HG03442 (cell line): ENCODE data around the gene VPS8.
"Not testable (repeated sequence)": the region's sequence is repeated elsewhere in the genome, so short reads cannot be mapped to it uniquely, and the experiment has no call there.

ENCODE experiments used
- ATAC-seq: cut with Tn5 transposase; IDR thresholded peaks from one replicate; pipeline ENCODE4 v1.9.1; 2021; ENCODE audit warnings: mild to moderate bottlenecking, moderate library complexity; ENCODE audit not compliant: unreplicated experiment

VPS8 gene

DNA sequence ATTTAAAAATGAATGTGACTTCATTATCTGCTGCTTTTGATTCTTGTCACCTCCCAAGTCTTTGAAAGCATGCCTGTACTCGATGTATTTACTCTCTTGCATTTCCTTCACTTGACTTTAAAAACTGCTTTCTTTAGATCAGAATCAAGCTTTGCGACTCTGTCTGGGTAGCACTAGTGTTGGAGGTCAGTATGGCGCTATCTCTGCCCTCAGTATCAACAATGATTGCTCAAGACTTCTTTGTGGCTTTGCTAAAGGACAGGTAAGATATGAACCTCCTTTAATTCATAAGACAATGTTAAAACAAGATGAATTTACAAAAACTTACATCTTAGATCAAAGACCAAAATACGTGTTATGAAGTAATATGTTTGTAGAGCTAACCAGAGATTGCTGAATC, 37.0 kb downstream of the VPS8 start:
- no peak for ATAC-seq

DNA sequence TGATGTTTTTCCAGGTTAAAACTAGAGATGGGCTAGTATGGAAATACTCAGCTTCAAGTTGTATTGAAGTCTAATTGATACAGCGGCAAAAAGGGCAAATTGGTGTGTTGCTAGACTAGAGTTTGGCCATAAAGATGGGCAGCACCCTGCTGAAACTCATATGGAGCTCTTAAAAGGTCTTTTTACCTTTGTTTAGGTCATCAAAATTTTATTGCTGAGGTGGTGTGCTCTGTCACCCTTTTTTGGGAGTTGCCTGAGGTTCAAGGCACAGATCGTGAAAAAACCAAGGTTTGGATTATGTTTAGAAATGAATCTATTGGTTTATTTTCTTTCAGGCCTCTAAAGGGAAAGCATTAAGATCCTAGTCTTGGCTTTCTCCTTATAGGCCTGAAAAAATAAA, 38.2 kb downstream of the VPS8 start:
- ATAC-seq, result no peak

DNA sequence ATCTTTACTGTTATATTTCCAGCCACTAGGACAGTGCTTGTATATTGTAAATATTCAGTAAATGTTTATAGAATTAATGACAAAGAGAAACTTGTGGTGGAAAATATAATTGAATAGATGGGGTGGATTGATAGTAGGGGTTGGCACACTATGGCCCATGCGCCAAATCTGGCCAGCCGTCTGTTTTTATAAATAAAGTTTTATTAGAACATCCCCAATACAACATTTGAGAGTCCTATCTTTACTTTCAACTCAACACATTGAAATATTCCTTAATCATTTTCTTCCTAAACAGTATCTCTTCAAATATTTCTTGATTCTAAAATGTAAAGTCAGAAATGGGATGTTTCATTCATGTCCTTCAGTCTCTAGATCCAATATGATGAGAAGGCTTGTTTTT, 45.1 kb downstream of the VPS8 start:
- ATAC-seq, result no peak

DNA sequence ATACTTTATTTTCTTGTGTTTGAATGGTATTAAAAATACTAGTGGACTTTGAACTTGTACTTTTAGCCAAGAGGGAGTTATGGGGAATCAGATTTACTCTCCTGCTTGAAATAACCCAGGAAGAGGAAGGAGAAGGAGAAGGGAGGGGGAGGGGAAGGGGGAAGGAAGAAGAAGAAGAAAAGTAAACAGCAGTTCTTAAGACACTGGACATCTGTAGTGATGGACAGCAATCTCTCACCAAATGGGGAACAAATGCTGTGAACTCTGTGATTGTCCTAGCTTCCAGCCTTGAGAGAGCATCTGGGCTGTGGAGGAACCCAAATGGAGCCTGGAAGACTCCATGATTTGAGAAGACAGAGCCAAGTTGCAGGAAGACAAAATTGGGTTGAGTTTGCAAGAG, 52.0 kb downstream of the VPS8 start:
- ATAC-seq, result no peak

DNA sequence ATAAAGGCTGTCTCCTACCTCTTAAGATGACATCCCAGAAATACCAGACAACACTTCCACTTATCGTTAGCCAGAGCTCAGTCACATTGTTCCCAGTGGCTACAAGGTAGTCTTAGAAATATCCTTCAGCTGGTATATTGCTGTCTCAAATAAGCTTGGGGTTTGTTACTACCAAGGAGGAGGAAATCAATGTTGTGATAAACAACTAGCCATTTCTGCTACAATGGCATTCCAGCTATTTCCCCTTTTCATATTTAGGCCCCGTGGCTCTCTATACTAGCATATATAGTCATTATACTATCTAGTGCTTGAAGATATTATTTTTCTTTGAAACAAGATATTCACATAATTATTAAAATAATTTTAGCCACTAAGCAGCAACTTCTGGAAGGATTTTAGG, 56.5 kb downstream of the VPS8 start:
- ATAC-seq, result no peak

DNA sequence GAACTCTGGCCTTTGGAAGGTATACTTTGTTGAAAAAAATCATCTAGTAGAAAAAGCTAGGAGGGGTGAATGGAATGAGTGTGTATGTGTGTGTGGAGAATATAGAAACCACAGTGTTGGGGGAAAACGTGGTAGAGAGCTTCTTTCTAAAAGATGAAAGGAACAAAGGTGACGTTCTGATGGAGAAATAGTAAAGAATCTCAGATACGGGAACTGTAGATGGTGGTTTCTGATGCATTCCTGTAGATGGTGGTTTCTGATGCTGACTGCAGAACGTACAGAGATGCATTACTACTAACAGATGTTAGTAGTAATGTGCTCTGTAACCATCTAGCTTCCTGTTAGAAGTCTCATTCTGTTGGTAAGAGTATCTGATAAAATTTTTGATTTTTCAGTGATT, 60.2 kb downstream of the VPS8 start:
- no peak for ATAC-seq

DNA sequence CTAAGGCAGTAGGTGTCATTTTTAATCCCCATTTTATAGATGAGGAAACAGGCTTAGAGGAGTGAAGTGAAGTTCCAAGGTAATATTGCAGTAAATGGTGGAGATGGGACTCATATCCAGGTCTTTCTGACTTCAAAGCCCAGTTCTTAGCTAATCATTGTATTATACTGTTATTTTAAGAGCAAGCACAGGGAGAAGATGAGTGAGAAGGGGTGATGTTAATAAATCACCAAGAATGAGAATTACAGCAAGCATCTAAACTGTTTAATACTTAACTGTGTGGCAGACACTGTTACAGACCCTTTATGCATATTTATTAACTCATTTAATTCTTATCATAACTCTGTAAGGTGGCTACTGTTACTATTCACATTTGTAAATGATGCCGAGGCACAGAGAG, 61.2 kb downstream of the VPS8 start:
- no peak for ATAC-seq

DNA sequence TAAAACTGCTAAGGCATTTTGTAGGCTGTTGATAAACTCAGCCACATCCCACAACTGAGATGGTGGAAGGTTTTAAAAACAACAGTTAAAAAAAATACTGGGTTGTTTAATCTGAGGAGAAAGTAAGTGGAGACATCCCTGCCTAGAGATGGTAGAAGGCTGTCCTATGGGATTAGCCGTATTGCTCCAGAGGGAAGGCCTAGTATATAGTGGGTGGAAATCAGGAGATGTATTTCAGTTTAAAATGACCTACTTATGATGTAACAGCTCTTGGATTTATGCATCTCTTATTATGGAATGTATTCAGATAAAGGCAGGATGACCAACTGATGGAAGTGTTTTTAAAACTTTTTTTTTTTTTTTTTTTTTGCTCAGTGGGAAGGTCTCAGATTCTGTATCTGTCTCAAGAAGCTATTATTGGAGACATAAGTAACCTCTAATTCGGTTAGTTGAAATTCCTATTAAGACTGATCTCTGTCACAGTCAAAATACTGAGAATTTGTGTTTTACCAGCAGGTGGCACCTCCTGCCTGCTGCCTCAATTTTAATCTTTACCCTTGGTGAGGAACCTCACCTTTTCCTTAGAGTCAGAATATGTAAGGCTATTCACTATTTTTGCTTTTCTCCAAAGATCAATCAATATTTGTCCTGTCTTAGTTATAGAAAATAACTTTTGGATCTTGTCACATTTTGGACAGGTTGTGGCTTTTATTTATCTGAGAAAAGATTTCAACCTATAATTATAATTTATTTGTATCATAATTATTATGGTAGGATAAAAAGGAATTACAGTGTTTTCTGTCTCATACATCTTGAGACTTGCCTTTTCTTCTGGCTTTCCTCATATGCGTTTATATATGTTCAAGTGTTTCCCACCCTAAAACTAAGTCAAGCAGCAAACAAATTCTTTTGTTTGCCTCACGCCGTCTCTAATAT, 63.0 kb downstream of the VPS8 start:
- ATAC-seq, result no peak

DNA sequence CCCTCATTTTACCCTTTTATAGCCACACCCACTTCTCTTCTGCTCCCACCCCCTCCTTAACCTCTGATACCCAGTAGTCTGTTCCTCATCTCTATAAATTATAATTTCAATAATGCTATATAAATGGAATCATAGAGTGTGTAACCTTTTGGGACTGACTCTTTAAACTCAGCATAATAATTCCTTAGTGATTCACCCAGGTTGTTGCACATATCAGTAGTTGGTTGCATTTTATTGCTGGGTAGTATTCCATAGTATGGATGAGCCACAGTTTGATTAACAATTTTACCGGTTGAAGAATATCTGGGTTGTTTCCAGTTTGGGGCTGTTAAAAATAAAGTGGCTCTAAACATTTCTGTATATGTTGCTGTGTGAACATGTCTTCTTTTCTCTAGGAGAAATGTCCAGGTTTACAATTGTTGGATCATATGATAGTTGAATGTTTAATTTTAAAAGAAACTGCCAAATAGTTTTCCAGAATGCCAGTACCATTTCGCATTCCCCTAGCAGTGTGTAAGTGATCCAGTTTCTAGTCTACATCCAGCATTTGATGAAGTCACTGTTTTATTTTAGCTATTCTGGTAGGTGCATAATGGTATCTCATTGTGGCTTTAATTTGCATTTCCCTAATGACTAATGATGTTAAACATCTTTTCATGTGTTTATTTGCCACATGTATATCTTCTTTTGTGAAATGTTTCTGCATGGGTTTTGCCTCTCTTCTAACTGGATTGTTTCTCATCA, 68.5 kb downstream of the VPS8 start:
- no peak for ATAC-seq

DNA sequence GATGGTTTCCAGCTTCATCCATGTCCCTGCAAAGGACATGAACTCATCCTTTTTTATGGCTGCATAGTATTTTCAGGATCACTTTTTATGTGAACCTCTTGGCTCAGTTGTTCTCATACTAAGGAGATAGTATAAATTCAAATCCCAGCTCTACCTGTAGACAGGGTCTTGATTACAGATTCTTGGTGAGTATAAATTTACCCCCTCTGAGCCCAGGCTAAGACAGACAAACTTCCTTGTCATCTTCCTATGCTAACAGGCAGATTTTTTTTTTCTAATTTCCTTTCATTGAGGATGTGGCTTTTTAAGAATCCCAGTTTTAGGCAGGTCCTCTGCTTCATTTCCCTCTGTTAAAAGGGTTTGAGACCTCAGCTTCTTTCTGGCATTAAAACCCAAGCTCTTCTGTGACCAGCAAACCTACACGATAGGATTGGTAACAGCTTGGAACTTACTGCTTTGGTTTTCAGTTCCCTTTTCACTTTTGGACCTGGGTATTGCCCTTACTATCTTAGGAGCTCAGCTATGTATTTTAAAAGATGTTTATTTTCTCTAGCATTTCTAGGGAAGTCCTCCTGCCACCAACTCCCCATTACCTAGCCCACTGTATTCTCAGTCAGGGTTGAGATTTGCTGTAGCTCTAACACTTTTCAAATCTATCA, 72.5 kb downstream of the VPS8 start:
- peak; percentile 89 for ATAC-seq

DNA sequence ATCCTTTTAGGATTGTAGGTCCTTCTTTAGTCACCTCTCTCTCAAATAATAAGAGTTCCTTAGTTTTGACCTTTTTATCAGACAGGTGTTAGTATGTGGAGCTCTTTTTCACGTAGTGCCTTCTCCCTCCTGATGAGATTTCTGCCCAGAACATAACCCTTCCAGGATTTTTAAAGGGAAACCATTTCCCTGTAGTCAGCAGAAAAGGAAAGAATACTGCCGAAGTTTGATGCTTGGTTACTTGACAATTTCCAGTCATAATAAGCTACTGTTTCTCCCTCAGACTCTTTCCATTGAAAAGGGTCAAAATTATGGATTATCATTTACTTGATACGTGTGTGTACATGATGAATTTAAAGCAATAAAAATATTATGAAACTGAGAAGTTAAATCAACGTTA, 73.1 kb downstream of the VPS8 start:
- ATAC-seq, result no peak

DNA sequence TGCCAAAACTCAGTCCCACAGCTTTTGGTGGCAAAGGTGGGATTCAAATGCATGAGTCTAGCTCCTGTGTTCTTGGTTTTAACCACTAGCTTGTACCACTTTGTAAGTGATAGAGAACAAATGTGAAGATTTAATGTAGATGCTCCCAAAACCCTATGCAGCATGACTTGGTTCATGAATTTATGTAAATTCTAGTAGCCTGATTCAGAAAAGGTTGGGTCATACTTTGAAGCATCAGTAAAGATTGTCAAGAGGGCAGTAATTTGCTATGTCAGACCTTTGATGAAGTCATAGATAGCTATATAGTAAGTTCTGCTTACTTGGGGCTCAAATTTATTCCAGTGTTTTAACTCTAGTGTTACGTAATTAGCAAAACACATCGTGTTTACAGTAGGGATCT, 75.6 kb downstream of the VPS8 start:
- no peak for ATAC-seq

DNA sequence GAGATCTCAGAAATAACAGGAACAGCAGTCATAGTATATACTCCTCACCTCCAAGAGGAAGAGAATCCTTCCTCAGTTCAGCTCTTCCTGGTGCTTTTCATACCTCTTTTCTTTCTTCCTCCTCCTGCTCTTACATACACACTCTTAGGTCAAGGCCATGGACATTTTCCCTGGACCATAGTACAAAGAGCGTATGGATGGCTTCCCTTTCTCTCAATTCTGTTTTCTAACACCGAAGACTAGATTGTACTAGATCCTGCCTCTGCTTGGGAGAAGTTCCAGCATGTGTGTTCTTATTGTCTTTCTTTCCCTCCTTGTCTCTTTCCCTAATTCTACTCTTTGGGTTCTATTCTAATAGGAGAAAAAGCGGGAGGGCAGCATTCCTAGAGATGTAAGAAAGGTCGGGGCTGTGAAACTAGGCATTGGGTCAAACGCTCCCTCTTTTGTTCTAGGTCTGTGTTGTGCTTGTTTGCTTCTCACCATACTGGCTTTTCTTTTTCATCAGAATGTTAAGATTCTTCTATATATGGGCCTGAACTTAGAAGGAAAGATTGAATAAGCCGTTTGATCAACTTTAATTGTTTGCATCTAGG, 77.4 kb downstream of the VPS8 start:
- no peak for ATAC-seq

DNA sequence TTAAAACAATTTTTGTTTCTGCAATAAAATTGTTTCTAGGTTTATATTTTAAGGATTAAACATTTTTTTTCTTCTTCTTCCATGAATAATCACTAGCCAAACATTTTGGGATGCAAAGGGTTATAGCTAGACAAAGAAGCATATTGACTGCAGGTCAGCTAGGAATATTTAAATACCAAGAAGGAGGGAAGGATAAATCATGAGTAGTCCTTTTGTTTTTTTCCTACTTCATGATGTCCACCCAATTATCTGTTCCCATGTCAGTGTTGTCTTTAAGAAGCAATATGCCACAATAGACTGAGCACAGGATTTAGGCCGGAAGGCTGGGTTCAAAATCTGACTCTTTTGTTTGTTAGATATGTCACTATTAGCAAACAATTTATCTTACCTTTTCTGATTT, 82.1 kb downstream of the VPS8 start:
- no peak for ATAC-seq

DNA sequence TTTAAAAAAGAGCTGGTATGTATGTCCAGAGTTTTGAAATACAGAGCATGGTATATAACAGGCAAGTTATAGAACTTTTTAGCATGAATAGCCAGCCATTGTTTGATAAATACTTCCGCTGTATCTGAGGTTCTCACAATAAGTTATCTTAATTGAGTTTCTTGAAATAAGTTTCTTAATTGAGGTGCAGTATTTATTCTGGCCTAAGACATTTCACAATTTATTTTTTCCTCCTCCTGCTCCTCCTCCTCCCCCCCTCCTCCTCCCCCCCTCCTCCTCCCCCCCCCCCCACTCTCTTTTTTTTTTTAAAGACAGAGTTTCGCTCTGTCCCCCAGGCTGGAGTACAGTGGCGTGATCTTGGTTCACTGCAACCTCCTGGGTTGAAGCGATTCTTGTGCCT, 83.4 kb downstream of the VPS8 start:
- no peak for ATAC-seq

DNA sequence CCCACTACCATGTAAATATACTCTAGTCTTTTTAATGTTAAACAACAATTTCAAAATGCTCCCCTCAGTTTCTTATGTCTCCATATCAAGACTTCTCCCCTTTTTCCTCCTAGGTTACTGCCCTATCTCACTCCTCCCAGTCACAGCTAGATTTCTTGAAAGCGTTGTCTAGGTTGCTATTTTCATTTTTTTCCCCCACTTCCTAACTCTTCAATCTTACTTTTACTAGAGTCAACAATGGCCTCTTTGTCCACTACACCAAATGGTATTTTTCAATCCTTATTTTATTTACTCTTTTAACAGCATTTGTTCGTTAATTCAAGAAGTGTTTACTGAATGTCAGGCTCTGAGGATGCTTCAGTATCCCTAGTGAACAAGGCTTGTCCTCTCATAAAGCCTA, 84.4 kb downstream of the VPS8 start:
- ATAC-seq, result no peak

DNA sequence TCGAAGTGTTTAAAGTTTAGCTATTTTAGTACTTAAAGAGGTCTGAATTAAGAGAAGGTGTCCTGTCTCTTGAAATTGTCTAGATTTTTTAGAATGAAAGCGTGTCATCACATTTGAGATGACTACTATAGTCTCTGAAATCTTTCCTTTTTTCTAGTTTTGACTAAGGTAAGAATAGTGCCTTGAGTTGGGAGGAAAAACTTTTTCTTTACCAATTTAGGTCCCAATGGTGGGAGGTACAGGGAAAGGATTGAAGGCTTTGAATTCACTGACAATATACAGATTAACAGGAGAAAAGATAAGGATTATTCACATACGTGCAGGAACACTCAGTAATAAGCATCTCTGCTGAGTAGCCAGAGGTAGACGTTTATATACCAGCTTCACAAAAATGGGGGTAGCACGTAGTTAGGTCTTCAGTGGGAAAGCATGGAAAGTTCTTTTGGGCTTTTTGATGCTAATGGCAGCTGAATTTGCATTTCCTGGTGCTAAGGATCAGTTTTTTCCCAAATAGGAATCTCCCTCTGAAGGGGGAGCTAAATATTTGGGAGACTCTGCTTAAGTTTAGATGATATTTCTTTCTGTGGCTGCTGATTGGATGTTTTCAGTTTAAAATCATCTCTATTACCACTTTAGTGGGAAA, 88.1 kb downstream of the VPS8 start:
- no peak for ATAC-seq

DNA sequence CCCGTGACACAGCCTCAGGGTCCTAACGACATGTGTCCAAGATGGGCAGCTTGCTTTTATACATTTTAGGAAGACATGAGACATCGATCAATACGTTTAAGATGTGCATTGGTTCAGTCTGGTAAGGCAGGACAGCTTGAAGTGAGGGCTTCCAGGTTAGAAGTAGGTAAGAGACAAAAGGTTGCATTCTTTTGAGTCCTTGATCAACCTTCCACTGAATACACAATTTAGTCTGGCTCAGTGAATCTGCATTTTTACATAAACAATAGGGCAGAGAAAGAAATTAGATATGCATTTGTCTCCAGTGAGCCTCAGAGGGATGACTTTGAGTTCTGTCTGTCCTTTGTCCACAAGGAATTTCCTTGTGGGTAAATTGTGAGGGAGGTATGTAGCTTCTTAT, 95.1 kb downstream of the VPS8 start:
- ATAC-seq, result not testable (repeated sequence)

DNA sequence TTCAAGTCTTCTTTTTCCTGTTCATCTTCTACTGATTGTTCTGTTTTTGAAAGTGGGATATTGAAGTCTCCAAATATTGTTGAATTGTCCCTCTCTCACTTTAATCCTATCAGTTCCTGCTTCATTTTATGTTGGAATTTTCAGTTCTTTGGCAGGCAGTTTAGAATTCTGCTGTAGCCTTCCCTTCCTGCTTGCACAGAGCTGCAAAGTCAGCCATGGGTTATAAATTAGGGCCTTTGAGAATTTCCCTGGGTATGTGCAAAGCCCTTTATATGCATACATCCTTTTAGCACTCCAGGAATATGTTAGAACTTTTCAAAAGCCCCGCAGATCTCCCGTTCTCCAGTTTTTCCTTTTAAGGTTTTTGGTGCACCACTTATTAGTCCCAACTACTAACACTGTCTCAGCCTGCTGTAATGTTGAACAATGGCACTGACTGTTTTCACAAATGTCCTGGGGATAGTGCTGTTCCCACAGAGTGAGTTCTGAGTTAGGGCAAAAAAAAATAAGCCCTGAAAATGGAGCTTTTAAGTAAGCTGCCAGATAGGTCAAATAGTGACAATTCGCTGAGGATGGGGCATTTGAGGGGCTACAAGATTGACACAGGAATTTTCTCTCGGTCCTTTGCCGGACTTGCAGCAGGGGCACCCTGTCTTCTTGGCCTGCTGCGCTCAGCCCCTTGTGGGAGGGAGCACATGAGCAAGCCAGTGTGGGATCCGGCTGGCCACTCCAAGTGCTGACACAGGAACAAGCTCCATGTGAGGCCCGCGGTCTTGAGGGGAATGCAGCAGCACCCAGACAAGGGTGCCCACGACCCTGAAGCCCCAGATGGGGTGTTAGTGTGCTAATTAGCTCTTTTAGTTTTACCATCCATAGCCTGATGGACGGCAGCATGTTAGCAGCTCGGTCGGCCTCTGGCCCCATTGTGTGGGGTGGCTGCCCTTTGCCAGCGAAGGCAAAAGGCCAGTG, 96.0 kb downstream of the VPS8 start:
- no peak for ATAC-seq

DNA sequence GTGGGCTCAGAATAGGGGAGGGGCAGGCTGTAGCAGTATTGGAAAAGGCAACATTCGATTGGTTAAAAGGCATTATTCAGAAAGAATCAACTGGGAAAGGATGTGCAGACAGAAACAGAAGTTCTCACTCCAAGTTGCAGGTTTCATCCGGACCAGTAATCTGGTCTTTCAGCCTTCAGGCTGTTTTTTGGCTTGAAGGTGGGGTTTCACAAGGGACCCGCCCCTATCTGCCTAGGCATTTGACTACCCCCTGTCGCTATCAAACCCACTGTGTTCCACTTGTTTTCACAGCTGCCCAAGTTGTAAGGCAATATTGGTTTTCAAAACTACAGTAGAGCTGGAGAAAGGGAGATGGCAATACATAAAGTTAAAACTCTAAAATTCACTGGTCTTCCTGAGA, 96.9 kb downstream of the VPS8 start:
- ATAC-seq, result no peak
